ENCODE results near the gene IGFBP5. TPM values are rescaled to one million over a fixed set of nuclear protein-coding genes. Genes with fewer than 3 reads are reported as not detected.

IGFBP5 gene
- total RNA-seq, 4 donors from 2014 or later: 27.7 to 460 (median 134) TPM

DNA sequence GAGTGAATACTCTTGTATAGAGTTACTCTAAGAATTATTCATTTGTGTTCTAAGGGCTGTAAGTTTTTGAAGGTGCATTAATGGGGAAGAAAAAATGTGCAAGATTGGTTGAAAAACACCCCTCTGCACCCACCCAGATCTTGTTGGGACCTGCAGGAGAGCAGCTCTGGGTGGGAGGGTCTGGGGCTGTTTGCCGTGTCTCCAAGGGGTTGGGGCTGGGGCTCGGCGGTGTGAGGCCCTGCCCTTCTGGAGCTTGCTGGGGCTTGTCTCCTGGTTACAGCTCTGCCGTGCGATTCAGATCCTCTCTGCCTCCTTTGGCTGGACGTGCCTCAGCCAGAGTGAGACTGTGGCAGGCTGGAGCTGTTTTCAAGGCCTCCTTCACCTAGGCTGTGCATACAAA is 36.1 kb downstream of the IGFBP5 start:
- intact Hi-C loops (cut with DNase I; ENCODE audit: low total_unique reads): no loop called here
- H3K4me3 ChIP-seq (ENCODE audit: low read depth, poor library complexity, severe bottlenecking): no peak overlapping the region
- TF ChIP-seq, protein P1, sequence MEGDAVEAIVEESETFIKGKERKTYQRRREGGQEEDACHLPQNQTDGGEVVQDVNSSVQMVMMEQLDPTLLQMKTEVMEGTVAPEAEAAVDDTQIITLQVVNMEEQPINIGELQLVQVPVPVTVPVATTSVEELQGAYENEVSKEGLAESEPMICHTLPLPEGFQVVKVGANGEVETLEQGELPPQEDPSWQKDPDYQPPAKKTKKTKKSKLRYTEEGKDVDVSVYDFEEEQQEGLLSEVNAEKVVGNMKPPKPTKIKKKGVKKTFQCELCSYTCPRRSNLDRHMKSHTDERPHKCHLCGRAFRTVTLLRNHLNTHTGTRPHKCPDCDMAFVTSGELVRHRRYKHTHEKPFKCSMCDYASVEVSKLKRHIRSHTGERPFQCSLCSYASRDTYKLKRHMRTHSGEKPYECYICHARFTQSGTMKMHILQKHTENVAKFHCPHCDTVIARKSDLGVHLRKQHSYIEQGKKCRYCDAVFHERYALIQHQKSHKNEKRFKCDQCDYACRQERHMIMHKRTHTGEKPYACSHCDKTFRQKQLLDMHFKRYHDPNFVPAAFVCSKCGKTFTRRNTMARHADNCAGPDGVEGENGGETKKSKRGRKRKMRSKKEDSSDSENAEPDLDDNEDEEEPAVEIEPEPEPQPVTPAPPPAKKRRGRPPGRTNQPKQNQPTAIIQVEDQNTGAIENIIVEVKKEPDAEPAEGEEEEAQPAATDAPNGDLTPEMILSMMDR (IDR thresholded peaks at IDR 0.05): no peak
- TF ChIP-seq POLR2A (IDR thresholded peaks at IDR 0.05): no peak
- 62 to 66% methylated on average over 6 of the region's 6 CpGs for WGBS, 2 donors
- no peak for DNase-seq (ENCODE audit: low spot score in 2 of 2)

DNA sequence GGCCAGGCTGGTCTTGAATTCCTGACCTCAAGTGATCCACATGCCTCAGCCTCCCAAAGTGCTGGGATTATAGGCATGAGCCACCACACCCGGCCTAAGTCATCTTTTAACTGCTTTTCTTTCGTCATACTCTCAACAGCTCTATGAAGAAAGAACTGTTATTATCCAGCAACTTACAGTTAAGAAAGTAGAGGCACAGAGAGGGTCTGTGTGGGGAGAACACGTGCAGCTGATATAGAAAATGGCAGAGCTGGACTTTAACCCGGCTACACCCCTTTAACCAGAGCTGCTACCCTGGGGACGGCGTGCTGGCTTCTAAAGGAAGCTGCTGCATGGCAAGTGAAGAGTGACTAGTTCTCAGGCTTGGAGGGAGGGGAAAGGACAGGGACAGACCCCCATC is 36.6 kb downstream of the IGFBP5 start:
- no peak for DNase-seq (ENCODE audit: low spot score in 2 of 2)
- intact Hi-C loops (cut with DNase I; ENCODE audit: low total_unique reads): no loop called here
- no peak overlapping the region for H3K4me3 ChIP-seq (ENCODE audit: low read depth, poor library complexity, severe bottlenecking)
- TF ChIP-seq, protein P1 (IDR thresholded peaks at IDR 0.05): no peak
- TF ChIP-seq POLR2A (IDR thresholded peaks at IDR 0.05): no peak
- WGBS, 2 donors: 58 to 68% methylated on average over 6 of the region's 6 CpGs

DNA sequence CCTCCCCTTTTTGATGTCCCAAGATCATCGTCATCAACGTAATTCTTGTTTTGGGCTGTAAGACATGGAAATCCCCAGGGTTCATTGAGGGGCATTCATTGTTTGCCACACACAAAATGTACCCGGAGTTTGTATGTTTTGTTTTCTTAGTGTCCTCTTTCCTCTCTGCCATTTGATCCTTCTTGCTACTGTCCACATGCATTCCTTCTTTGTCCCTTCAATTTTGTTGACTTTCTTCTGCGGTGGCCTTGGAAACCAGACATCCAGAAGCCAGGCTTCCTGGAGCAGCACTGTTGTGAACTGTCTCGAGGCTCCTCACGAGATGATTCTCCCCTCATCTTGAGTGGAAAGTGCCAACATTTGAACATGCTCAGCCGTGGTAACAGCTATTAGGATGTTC is 37.4 kb downstream of the IGFBP5 start:
- DNase-seq (ENCODE audit: low spot score in 2 of 2): no peak
- WGBS, 2 donors: 78 to 83% methylated on average over 7 of the region's 7 CpGs
- intact Hi-C loops (cut with DNase I; ENCODE audit: low total_unique reads): no loop called here
- TF ChIP-seq, protein P1 (IDR thresholded peaks at IDR 0.05): no peak
- H3K4me3 ChIP-seq (ENCODE audit: low read depth, poor library complexity, severe bottlenecking): no peak overlapping the region

DNA sequence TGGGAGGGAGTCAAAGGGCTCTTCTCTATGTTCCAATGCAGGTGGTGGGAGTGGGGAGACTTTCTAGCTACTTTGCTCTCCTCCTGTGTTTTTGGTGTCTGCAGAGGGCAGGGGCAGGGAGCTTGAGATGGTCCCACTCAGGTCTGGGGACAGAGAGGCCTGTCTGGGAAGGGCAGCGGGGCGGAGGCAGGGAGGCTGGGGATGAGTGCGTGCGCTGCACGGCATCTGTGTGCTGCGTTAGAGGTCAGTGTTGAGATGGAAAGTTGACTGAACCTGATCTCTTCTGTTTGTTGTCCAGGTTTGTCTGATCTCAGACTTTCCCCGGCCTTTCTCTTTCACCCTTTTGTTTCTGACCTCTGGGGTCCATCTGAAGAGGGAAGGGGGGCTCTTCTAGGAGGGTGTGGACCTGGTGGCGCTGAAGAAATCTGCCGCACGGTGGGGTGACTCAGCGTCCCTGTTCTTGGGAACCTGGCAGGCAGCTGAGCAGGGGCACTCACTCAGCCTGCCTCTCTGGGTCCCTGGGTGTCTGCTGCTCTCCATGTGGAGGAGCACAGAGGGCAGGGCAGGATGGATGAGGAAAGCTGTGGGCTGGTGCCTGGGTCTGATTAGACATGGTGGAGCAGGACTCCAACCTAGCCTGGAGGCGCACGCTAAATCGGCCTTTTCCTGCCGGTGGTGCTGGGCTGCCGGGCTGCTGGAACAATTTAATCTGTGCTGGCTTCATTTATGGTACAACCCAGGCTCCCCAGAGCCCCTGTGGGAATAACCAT is 38.1 kb downstream of the IGFBP5 start:
- H3K4me3 ChIP-seq (ENCODE audit: low read depth, poor library complexity, severe bottlenecking): no peak overlapping the region
- no peak for DNase-seq (ENCODE audit: low spot score in 2 of 2)
- TF ChIP-seq, protein P1 (IDR thresholded peaks at IDR 0.05): no peak
- no peak for TF ChIP-seq POLR2A (IDR thresholded peaks at IDR 0.05)
- intact Hi-C loops (cut with DNase I; ENCODE audit: low total_unique reads): no loop called here
- WGBS, 2 donors: 81 to 82% methylated on average over 16 of the region's 16 CpGs

DNA sequence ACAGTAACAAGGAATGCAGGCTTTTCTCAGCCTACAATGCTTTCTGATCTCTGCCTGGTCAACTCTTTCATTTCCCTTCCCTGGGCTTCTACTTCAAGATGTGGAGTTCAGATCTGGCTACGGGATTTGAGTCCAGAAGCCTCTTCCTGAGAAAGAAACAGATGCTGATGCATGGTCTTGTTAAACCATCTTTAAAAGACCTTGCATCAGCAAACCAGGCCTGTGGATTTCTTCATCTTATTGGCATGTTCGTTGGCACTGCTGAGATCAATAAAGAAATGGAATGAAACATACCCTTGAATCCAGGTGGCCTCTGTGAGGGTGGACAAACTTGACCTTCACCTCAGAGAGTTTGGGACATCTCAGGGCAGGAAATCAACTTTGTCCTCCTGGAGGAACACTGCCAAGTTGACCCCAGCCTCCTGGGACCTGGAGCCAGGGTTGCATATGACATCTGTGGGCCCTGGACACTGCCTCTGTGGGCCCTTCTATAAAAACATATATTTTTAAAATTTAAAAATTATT is 40.8 kb downstream of the IGFBP5 start:
- H3K4me3 ChIP-seq (ENCODE audit: low read depth, poor library complexity, severe bottlenecking): no peak overlapping the region
- TF ChIP-seq POLR2A (IDR thresholded peaks at IDR 0.05): no peak
- TF ChIP-seq, protein P1 (IDR thresholded peaks at IDR 0.05): no peak
- DNase-seq (ENCODE audit: low spot score in 2 of 2): no peak
- 56 to 79% methylated on average over 2 of the region's 2 CpGs for WGBS, 2 donors
- intact Hi-C loops (cut with DNase I; ENCODE audit: low total_unique reads): no loop called here

Data from lower leg skin (tissue), 4 donors.